H1 (cell line): ENCODE results near the gene DNMT1. TPM values are rescaled to one million over a fixed set of nuclear protein-coding genes. Genes with fewer than 3 reads are reported as not detected.

Source experiments
- HDAC2 ChIP-seq, 2 experiments: fragments of 300-600 bp in 1 of 2; sonication (generic) in 1 of 2; IDR thresholded peaks; 2 replicates each; pipeline ENCODE4 v1.6.1; 2011 to 2012; ENCODE audit warnings: low read depth in 2 of 2, low read length in 2 of 2, mild to moderate bottlenecking in 2 of 2, moderate library complexity in 2 of 2, borderline replicate concordance in 1 of 2, inconsistent platforms in 1 of 2
- polyA plus RNA-seq, 7 experiments: library from polyadenylated mRNA; depleted of rRNA in 3 of 7; stranded (reverse) in 5 of 7; unstranded in 2 of 7; fragments of >200 nt in 5 of 7; fragments of 200-250 nt in 2 of 7; gene quantifications; 1 replicate in 5 of 7; 2 replicates in 1 of 7; 4 replicates in 1 of 7; pipeline versions ENCODE4 v1.2.1 to v1.2.3, GENCODE V29; 2011 to 2013; ENCODE audit warnings: missing spikeins in 2 of 7, mixed read lengths in 2 of 7
- total RNA-seq: library from RNA; stranded (reverse); fragmentation: NEBNext Ultra II Directional; extraction: Animal tissue kit (Norgen Biotek cat#: 25700); gene quantifications from 2 replicates; pipeline ENCODE4 v1.2.1, GENCODE V29; 2021
- TF ChIP-seq, protein P1 (sequence below): IDR thresholded peaks from 2 replicates; pipeline ENCODE4 v1.6.1; 2012; ENCODE audit warnings: low read length, inconsistent platforms

The DNMT1 gene
- total and polyA plus RNA-seq, 2 of the 8 experiments (the other 6 are each of a cell fraction or from before 2014, with no cell fraction given), result 101 to 210 TPM

DNA sequence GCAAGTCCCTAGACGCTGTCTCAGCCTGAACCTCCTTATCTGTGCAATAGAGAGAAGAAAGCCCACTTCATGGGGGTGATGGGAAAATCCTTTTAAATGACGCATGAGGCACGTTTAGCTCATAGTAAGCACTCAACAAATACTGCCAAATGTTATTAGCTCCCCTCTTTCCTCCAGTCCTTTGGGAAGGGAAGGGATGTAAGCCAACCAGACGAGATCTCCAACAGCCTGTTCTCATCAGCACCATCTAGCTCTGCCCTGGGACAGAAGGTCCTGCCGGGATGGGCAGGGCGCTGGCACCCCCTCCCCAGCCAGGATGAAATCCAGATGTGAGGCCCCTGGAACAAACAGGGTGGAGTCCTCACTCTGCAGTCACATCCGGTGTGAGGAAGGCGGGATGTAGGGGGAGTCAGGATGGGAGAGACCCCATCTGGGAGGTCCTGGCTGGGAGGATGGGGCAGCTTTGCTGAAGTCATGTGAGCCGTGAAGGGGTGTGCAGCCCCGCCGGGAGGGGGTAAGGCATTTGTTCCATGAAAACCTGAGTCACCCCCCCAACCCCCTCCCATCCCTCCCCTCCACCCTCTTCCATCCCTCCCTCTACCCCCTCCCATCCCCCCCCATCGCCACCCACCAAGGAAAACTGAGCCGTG is 31.7 kb upstream of the DNMT1 start (continued):
- no peak for TF ChIP-seq HDAC2 (IDR thresholded peaks at IDR 0.05; ENCODE audit: borderline replicate concordance in 1 of 2, low read depth in 2 of 2, low read length in 2 of 2)
- TF ChIP-seq, protein P1, sequence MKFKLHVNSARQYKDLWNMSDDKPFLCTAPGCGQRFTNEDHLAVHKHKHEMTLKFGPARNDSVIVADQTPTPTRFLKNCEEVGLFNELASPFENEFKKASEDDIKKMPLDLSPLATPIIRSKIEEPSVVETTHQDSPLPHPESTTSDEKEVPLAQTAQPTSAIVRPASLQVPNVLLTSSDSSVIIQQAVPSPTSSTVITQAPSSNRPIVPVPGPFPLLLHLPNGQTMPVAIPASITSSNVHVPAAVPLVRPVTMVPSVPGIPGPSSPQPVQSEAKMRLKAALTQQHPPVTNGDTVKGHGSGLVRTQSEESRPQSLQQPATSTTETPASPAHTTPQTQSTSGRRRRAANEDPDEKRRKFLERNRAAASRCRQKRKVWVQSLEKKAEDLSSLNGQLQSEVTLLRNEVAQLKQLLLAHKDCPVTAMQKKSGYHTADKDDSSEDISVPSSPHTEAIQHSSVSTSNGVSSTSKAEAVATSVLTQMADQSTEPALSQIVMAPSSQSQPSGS, result no peak
